SK-N-SH (cell line): ENCODE results near the gene KRTAP12-1. TPM values are rescaled to one million over a fixed set of nuclear protein-coding genes. Genes with fewer than 3 reads are reported as not detected.

Experiments used
- CTCF ChIA-PET: fragments of 300-600, 350-600 bp; formaldehyde crosslinking; extraction: SDS; loops from one replicate; lab custom pipeline; 2021; lab: Yijun Ruan, JAX
- POLR2A ChIA-PET: fragments of 350-600 bp; sonication (Branson Sonifier 250); formaldehyde crosslinking; extraction: SDS; loops from one replicate; lab custom pipeline; 2020; ENCODE audit warnings: antibody characterized with exemption, inconsistent platforms; lab: Yijun Ruan, JAX
- DNase-seq: peaks from one replicate; pipeline ENCODE4 v3.0.0; 2012
- H2AFZ ChIP-seq: fragments of 200-600 bp; sonication (generic); 2 replicates; pipeline ENCODE4 v1.8.1; 2016; ENCODE audit warnings: antibody characterized with exemption, mild to moderate bottlenecking, low read depth
- H3F3A ChIP-seq: fragments of 200-600 bp; sonication (generic); replicated peaks from 2 replicates; pipeline ENCODE3; 2016; ENCODE audit warnings: antibody characterized with exemption, mild to moderate bottlenecking; ENCODE audit not compliant: insufficient read depth
- H3K27ac ChIP-seq, 2 experiments: fragments of 200-500 bp in 1 of 2; fragments of 200-600 bp in 1 of 2; sonication (Bioruptor generic) in 1 of 2; sonication (generic), shearing (Covaris generic) in 1 of 2; 2 replicates each; pipeline versions ENCODE4 v1.5.1 to v1.6.1; 2014 to 2016; ENCODE audit warnings: low read depth in 2 of 2, inconsistent platforms in 1 of 2, low read length in 1 of 2, mild to moderate bottlenecking in 1 of 2, mixed read lengths in 1 of 2
- H3K27me3 ChIP-seq: fragments of 200-600 bp; sonication (generic), shearing (Covaris generic); 2 replicates; pipeline ENCODE4 v1.6.1; 2016; ENCODE audit warnings: mixed run types; ENCODE audit not compliant: insufficient read depth
- H3K36me3 ChIP-seq, 2 experiments: fragments of 200-500 bp in 1 of 2; fragments of 200-600 bp in 1 of 2; sonication (Bioruptor generic) in 1 of 2; sonication (generic) in 1 of 2; replicated peaks in 1 of 2; 2 replicates each; pipeline versions ENCODE3 to v1.5.1; 2014 to 2016; ENCODE audit warnings: low read length in 1 of 2, mild to moderate bottlenecking in 1 of 2; ENCODE audit not compliant: insufficient read depth in 2 of 2, control insufficient read depth in 1 of 2
- H3K4me1 ChIP-seq, 2 experiments: fragments of 200-500 bp in 1 of 2; fragments of 200-600 bp in 1 of 2; sonication (Bioruptor generic) in 1 of 2; sonication (generic), shearing (Covaris generic) in 1 of 2; 2 replicates each; pipeline versions ENCODE4 v1.5.1 to v1.6.1; 2014 to 2016; ENCODE audit warnings: low read depth in 1 of 2, low read length in 1 of 2, mixed run types in 1 of 2; ENCODE audit not compliant: insufficient read depth in 2 of 2, control insufficient read depth in 1 of 2
- H3K4me2 ChIP-seq: fragments of 200-600 bp; sonication (generic), shearing (Covaris generic); 2 replicates; pipeline ENCODE4 v1.6.1; 2017; ENCODE audit warnings: mixed run types
- H3K4me3 ChIP-seq, 2 experiments: fragments of 200-500 bp in 1 of 2; fragments of 200-600 bp in 1 of 2; sonication (Bioruptor generic) in 1 of 2; sonication (generic), shearing (Covaris generic) in 1 of 2; 2 replicates each; pipeline versions ENCODE4 v1.5.1 to v1.8.1; 2014 to 2016; ENCODE audit warnings: low read depth in 2 of 2, inconsistent platforms in 1 of 2, low read length in 1 of 2, mild to moderate bottlenecking in 1 of 2, mixed read lengths in 1 of 2, moderate library complexity in 1 of 2
- H3K79me2 ChIP-seq: fragments of 200-600 bp; sonication (generic); 2 replicates; pipeline ENCODE4 v1.8.1; 2017; ENCODE audit warnings: mild to moderate bottlenecking; ENCODE audit not compliant: insufficient read depth
- H3K9ac ChIP-seq: fragments of 200-600 bp; sonication (generic); 2 replicates; pipeline ENCODE4 v1.6.1; 2017; ENCODE audit warnings: mixed run types
- H3K9me2 ChIP-seq: fragments of 200-600 bp; sonication (generic); 2 replicates; pipeline ENCODE4 v1.6.1; 2017; ENCODE audit warnings: mixed run types
- H3K9me3 ChIP-seq: fragments of 200-600 bp; sonication (generic); 2 replicates; pipeline ENCODE4 v1.6.1; 2017; ENCODE audit warnings: mixed run types, mild to moderate bottlenecking, moderate library complexity
- H4K20me1 ChIP-seq: fragments of 200-600 bp; sonication (generic); 2 replicates; pipeline ENCODE4 v1.6.1; 2017; ENCODE audit warnings: mild to moderate bottlenecking, mixed run types; ENCODE audit not compliant: insufficient read depth
- CHD2 ChIP-seq: fragments of 150-350 bp; IDR thresholded peaks from 2 replicates; pipeline ENCODE4 v1.6.1; 2018; ENCODE audit warnings: low read length; ENCODE audit not compliant: partially characterized antibody
- EP300 ChIP-seq, 2 experiments: IDR thresholded peaks; 2 replicates each; pipeline versions ENCODE4 v1.4.0 to v1.6.1; 2012; ENCODE audit warnings: borderline replicate concordance in 1 of 2, low read depth in 1 of 2, low read length in 1 of 2
- EZH2phosphoT487 ChIP-seq: fragments of 200-600 bp; sonication (generic); IDR thresholded peaks from 2 replicates; pipeline ENCODE4 v1.6.1; 2017; ENCODE audit warnings: low read depth, mixed run types, mild to moderate bottlenecking, antibody characterized with exemption, moderate library complexity, borderline replicate concordance
- FOSL2 ChIP-seq: IDR thresholded peaks from 2 replicates; pipeline ENCODE4 v1.4.0; 2012; ENCODE audit warnings: low read depth, mild to moderate bottlenecking, moderate library complexity, borderline replicate concordance
- FOXJ3 ChIP-seq: sonication (generic); formaldehyde crosslinking; IDR thresholded peaks from 2 replicates; pipeline ENCODE4 v1.5.1; 2020; ENCODE audit warnings: mild to moderate bottlenecking, missing genetic modification reagents
- FOXM1 ChIP-seq: IDR thresholded peaks from 2 replicates; pipeline ENCODE4 v1.4.0; 2012; ENCODE audit warnings: low read depth, mild to moderate bottlenecking
- GABPA ChIP-seq: IDR thresholded peaks from 2 replicates; pipeline ENCODE4 v1.4.0; 2012; ENCODE audit warnings: low read depth, mild to moderate bottlenecking
- JUND ChIP-seq: IDR thresholded peaks from 2 replicates; pipeline ENCODE4 v1.4.0; 2012
- MEF2A ChIP-seq: IDR thresholded peaks from 2 replicates; pipeline ENCODE4 v1.4.0; 2012; ENCODE audit warnings: low read depth, borderline replicate concordance
- NFIC ChIP-seq: IDR thresholded peaks from 2 replicates; pipeline ENCODE4 v1.4.0; 2012; ENCODE audit warnings: borderline replicate concordance
- NRF1 ChIP-seq: IDR thresholded peaks from 2 replicates; pipeline ENCODE4 v1.6.1; 2012; ENCODE audit warnings: low read depth, mild to moderate bottlenecking, low read length
- POLR2AphosphoS5 ChIP-seq: IDR thresholded peaks from 2 replicates; pipeline ENCODE4 v1.6.1; 2012; ENCODE audit warnings: low read depth, low read length
- RAD21 ChIP-seq: IDR thresholded peaks from 2 replicates; pipeline ENCODE4 v1.6.1; 2012; ENCODE audit warnings: mild to moderate bottlenecking, low read length
- RCOR1 ChIP-seq: fragments of 150-350 bp; IDR thresholded peaks from 2 replicates; pipeline ENCODE4 v1.6.1; 2017; ENCODE audit warnings: antibody characterized with exemption, low read length
- RFX5 ChIP-seq: IDR thresholded peaks from 2 replicates; pipeline ENCODE4 v1.6.1; 2012; ENCODE audit warnings: mild to moderate bottlenecking, improper control_type of control experiment, low read length
- RXRA ChIP-seq: IDR thresholded peaks from 2 replicates; pipeline ENCODE4 v1.4.0; 2012; ENCODE audit warnings: low read depth, mild to moderate bottlenecking, borderline replicate concordance
- SIN3A ChIP-seq: IDR thresholded peaks from 2 replicates; pipeline ENCODE4 v1.6.1; 2012; ENCODE audit warnings: low read depth, mild to moderate bottlenecking, low read length, moderate library complexity, borderline replicate concordance
- TAF1 ChIP-seq: IDR thresholded peaks from 2 replicates; pipeline ENCODE4 v1.6.1; 2012; ENCODE audit warnings: low read depth, mild to moderate bottlenecking, low read length, moderate library complexity, borderline replicate concordance
- TCF12 ChIP-seq: IDR thresholded peaks from 2 replicates; pipeline ENCODE4 v1.4.0; 2012
- TEAD4 ChIP-seq: IDR thresholded peaks from 2 replicates; pipeline ENCODE4 v1.4.0; 2012; ENCODE audit warnings: mild to moderate bottlenecking, borderline replicate concordance; ENCODE audit not compliant: insufficient read depth
- YY1 ChIP-seq: IDR thresholded peaks from 2 replicates; pipeline ENCODE4 v1.4.0; 2012; ENCODE audit warnings: low read depth, mild to moderate bottlenecking
- WGBS: methylation state at CpG from one replicate; pipeline ENCODE4 v1.1.6; 2017; ENCODE audit warnings: low lambda C conversion rate; 5-methylcytosine and 5-hydroxymethylcytosine counted together
- polyA plus RNA-seq, 3 experiments: library from polyadenylated mRNA; depleted of rRNA; stranded (reverse); fragments of >200 nt; gene quantifications; 2 replicates each; pipeline ENCODE4 v1.2.3, GENCODE V29; 2012
- TF ChIP-seq, protein P1 (sequence below): fragments of 200-600 bp; sonication (generic); IDR thresholded peaks from 2 replicates; pipeline ENCODE4 v1.6.1; 2017; ENCODE audit warnings: antibody characterized with exemption, mild to moderate bottlenecking, moderate library complexity
- TF ChIP-seq, protein P2 (sequence below): IDR thresholded peaks from 2 replicates; pipeline ENCODE4 v1.4.0; 2012; ENCODE audit warnings: low read depth

The KRTAP12-1 gene
- polyA plus RNA-seq, 1 of the 3 experiments (the other 2 are of a cell fraction) = not detected

- no peaks in the 10 kb centered on the region for H3K79me2 ChIP-seq
- H3K9me2 ChIP-seq = no peaks in the 10 kb centered on the region
- WGBS = 7% methylated on average over 7 of the region's 8 CpGs
- 0 out of 2 replicates have a peak, but pooled peaks cover 18% of the 10 kb centered on the region for H3K9me3 ChIP-seq
- no peak overlapping the region for H3K27ac ChIP-seq
- H3K4me1 ChIP-seq = no peaks in the 10 kb centered on the region; a peak in 1 of 4 replicates
- H3K4me2 ChIP-seq = no peak overlapping the region
- ChIA-PET CTCF (no interaction called here), POLR2A (no interaction called here)
- peaks cover 42% of the 10 kb centered on the region for H3K27me3 ChIP-seq
- H4K20me1 ChIP-seq = no peaks in the 10 kb centered on the region
- H3K4me3 ChIP-seq = no peak overlapping the region
- H3F3A ChIP-seq = no peaks in the 10 kb centered on the region
- no peak overlapping the region for H3K9ac ChIP-seq
- DNase-seq = no peak
- TF ChIP-seq FOXJ3 (CRISPR knock-in tag) (no peak), NFIC (no peak), POLR2AphosphoS5 (no peak), FOXM1 (no peak), NRF1 (no peak), EP300 (IDR thresholded peaks at IDR 0.05; ENCODE audit: borderline replicate concordance in 1 of 2, low read depth in 1 of 2, low read length in 1 of 2) (no peak), RFX5 (no peak), TAF1 (no peak), YY1 (no peak), RCOR1 (no peak), RXRA (no peak), GABPA (no peak), EZH2phosphoT487 (no peak), MEF2A (no peak), TCF12 (no peak), SIN3A (no peak)
- TF ChIP-seq, protein P1, sequence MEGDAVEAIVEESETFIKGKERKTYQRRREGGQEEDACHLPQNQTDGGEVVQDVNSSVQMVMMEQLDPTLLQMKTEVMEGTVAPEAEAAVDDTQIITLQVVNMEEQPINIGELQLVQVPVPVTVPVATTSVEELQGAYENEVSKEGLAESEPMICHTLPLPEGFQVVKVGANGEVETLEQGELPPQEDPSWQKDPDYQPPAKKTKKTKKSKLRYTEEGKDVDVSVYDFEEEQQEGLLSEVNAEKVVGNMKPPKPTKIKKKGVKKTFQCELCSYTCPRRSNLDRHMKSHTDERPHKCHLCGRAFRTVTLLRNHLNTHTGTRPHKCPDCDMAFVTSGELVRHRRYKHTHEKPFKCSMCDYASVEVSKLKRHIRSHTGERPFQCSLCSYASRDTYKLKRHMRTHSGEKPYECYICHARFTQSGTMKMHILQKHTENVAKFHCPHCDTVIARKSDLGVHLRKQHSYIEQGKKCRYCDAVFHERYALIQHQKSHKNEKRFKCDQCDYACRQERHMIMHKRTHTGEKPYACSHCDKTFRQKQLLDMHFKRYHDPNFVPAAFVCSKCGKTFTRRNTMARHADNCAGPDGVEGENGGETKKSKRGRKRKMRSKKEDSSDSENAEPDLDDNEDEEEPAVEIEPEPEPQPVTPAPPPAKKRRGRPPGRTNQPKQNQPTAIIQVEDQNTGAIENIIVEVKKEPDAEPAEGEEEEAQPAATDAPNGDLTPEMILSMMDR = no peak
- TF ChIP-seq, protein P2, sequence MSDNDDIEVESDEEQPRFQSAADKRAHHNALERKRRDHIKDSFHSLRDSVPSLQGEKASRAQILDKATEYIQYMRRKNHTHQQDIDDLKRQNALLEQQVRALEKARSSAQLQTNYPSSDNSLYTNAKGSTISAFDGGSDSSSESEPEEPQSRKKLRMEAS = no peak
- no peak overlapping the region for H2AFZ ChIP-seq
- H3K36me3 ChIP-seq = no peaks in the 10 kb centered on the region
Observed at GRCh38 chr21:44695184-44695583, 13.2 kb upstream of the KRTAP12-1 start.

DNA sequence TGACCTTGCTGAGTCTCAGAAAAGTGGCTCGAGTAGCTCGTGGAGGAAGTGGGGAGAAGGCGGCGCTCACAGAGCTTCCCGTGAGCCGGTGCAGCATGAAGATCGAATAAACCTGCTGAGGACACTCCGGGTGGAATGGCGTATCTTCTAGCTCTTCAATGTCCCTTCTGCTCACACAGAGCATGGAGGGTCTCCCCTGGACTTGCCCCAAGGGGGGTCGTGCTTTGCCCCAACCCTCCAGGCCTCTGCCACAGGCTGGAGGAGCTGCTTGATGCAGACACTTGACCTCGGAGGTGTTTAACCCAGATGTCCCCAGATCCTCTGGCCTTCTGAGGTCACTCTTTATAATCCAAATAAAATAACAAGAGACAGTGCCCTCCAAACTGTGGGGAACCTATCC, 12.8 kb upstream of the KRTAP12-1 start:
- H3K36me3 ChIP-seq = no peaks in the 10 kb centered on the region
- no peaks in the 10 kb centered on the region for H3F3A ChIP-seq
- no peaks in the 10 kb centered on the region for H4K20me1 ChIP-seq
- H3K4me2 ChIP-seq = no peak overlapping the region
- ChIA-PET POLR2A (no interaction called here), CTCF (interaction anchor here (1.5 kb wide), 1 partner anchor 99 kb away, joined by 4 read pairs; no protein-coding TSS in a partner anchor)
- TF ChIP-seq TEAD4 (no peak), EP300 (IDR thresholded peaks at IDR 0.05; ENCODE audit: borderline replicate concordance in 1 of 2, low read depth in 1 of 2, low read length in 1 of 2) (no peak), FOSL2 (no peak), RAD21 (no peak), CHD2 (no peak), FOXJ3 (CRISPR knock-in tag) (no peak), JUND (no peak), RCOR1 (no peak), EZH2phosphoT487 (no peak), RFX5 (no peak), SIN3A (no peak)
- no peak overlapping the region for H2AFZ ChIP-seq
- H3K9ac ChIP-seq = no peak overlapping the region
- 0 out of 2 replicates have a peak, but pooled peaks cover 18% of the 10 kb centered on the region for H3K9me3 ChIP-seq
- H3K9me2 ChIP-seq = no peaks in the 10 kb centered on the region
- no peak overlapping the region for H3K27ac ChIP-seq
- DNase-seq = no peak
- H3K27me3 ChIP-seq = peaks cover 38% of the 10 kb centered on the region
- no peaks in the 10 kb centered on the region; a peak in 1 of 4 replicates for H3K4me1 ChIP-seq
- H3K79me2 ChIP-seq = no peaks in the 10 kb centered on the region
- WGBS = 14% methylated on average over 9 of the region's 11 CpGs
- no peak overlapping the region for H3K4me3 ChIP-seq
